Effector memory CD4-positive, alpha-beta T cell (primary cell): Measurements from ENCODE around the gene ARHGEF11.

Source experiments
- DNase-seq, 3 donors: peaks; one replicate each; pipeline ENCODE4 v3.0.0-alpha.2; 2020
- H3K27ac ChIP-seq: 2 replicates; pipeline ENCODE4 v1.7.0; 2013; ENCODE audit warnings: mild to moderate bottlenecking, low read length, moderate library complexity; ENCODE audit not compliant: insufficient read depth, poor library complexity, severe bottlenecking
- H3K27me3 ChIP-seq: replicated peaks from 2 replicates; pipeline ENCODE4 v1.7.0; 2013; ENCODE audit warnings: mild to moderate bottlenecking, low read length; ENCODE audit not compliant: insufficient read depth, control insufficient read depth, poor library complexity, severe bottlenecking
- H3K36me3 ChIP-seq: 2 replicates; pipeline ENCODE4 v1.7.0; 2013; ENCODE audit warnings: mild to moderate bottlenecking, low read length, moderate library complexity; ENCODE audit not compliant: control insufficient read depth, insufficient read depth
- H3K4me1 ChIP-seq: 2 replicates; pipeline ENCODE4 v1.7.0; 2013; ENCODE audit warnings: low read length, mild to moderate bottlenecking; ENCODE audit not compliant: control insufficient read depth, insufficient read depth, poor library complexity, severe bottlenecking
- H3K4me3 ChIP-seq: 2 replicates; pipeline ENCODE4 v1.7.0; 2013; ENCODE audit warnings: low read length, low read depth, mild to moderate bottlenecking; ENCODE audit not compliant: insufficient read depth, poor library complexity, severe bottlenecking
- H3K9me3 ChIP-seq: 2 replicates; pipeline ENCODE4 v1.7.0; 2013; ENCODE audit warnings: mild to moderate bottlenecking, low read length, moderate library complexity; ENCODE audit not compliant: control insufficient read depth

Gene ARHGEF11

GRCh38 chr1:156909671-156910070 is 135.9 kb downstream of the ARHGEF11 start:
- DNase-seq: no peak
- H3K4me1 ChIP-seq: no peaks in the 10 kb centered on the region
- H3K4me3 ChIP-seq: no peak overlapping the region
- no peaks in the 10 kb centered on the region for H3K36me3 ChIP-seq
- H3K27ac ChIP-seq: no peak overlapping the region
- peaks cover 7% of the 10 kb centered on the region for H3K27me3 ChIP-seq
- H3K9me3 ChIP-seq: no peaks in the 10 kb centered on the region

GRCh38 chr1:156908955-156909354 is 136.6 kb downstream of the ARHGEF11 start:
- peaks cover 4% of the 10 kb centered on the region for H3K27me3 ChIP-seq
- H3K36me3 ChIP-seq: no peaks in the 10 kb centered on the region
- H3K9me3 ChIP-seq: no peaks in the 10 kb centered on the region
- no peak overlapping the region for H3K4me3 ChIP-seq
- H3K27ac ChIP-seq: no peak overlapping the region
- H3K4me1 ChIP-seq: no peaks in the 10 kb centered on the region
- no peak for DNase-seq

GRCh38 chr1:156908541-156908940 is 137.0 kb downstream of the ARHGEF11 start:
- H3K36me3 ChIP-seq: no peaks in the 10 kb centered on the region

GRCh38 chr1:156906206-156906906 is 139.2 kb downstream of the ARHGEF11 start:
- Histone ChIP-seq H3K27me3 (no peaks in the 10 kb centered on the region), H3K27ac (no peak overlapping the region), H3K9me3 (no peaks in the 10 kb centered on the region), H3K4me1 (no peaks in the 10 kb centered on the region), H3K4me3 (no peak overlapping the region), H3K36me3 (no peaks in the 10 kb centered on the region)
- no peak for DNase-seq

More at GRCh38 chr1:156908541-156908940, 137.0 kb downstream of the ARHGEF11 start:
- Histone ChIP-seq H3K4me3 (no peak overlapping the region), H3K27ac (no peak overlapping the region), H3K9me3 (no peaks in the 10 kb centered on the region), H3K27me3 (peaks cover under 1% of the 10 kb centered on the region), H3K4me1 (no peaks in the 10 kb centered on the region)
- no peak for DNase-seq

- H3K27ac ChIP-seq: no peak overlapping the region
- no peaks in the 10 kb centered on the region for H3K27me3 ChIP-seq
- no peaks in the 10 kb centered on the region for H3K9me3 ChIP-seq
- H3K4me3 ChIP-seq: no peak overlapping the region
- H3K36me3 ChIP-seq: no peaks in the 10 kb centered on the region
- H3K4me1 ChIP-seq: no peaks in the 10 kb centered on the region
- no peak for DNase-seq
Measured at GRCh38 chr1:156905651-156906050, 139.9 kb downstream of the ARHGEF11 start.

- Histone ChIP-seq H3K4me3 (no peak overlapping the region), H3K36me3 (no peaks in the 10 kb centered on the region), H3K27me3 (no peaks in the 10 kb centered on the region), H3K9me3 (no peaks in the 10 kb centered on the region), H3K4me1 (no peaks in the 10 kb centered on the region), H3K27ac (no peak overlapping the region)
- no peak for DNase-seq
Measured at GRCh38 chr1:156905176-156905575, 140.4 kb downstream of the ARHGEF11 start.

GRCh38 chr1:156904187-156904959 is 141.2 kb downstream of the ARHGEF11 start:
- H3K4me3 ChIP-seq: no peak overlapping the region
- no peak for DNase-seq
- H3K4me1 ChIP-seq: no peaks in the 10 kb centered on the region
- H3K9me3 ChIP-seq: no peaks in the 10 kb centered on the region
- no peak overlapping the region for H3K27ac ChIP-seq
- no peaks in the 10 kb centered on the region for H3K27me3 ChIP-seq
- H3K36me3 ChIP-seq: no peaks in the 10 kb centered on the region

GRCh38 chr1:156903328-156904091 is 142.0 kb downstream of the ARHGEF11 start:
- Histone ChIP-seq H3K27ac (no peak overlapping the region), H3K9me3 (no peaks in the 10 kb centered on the region), H3K4me3 (no peak overlapping the region), H3K36me3 (no peaks in the 10 kb centered on the region), H3K27me3 (no peaks in the 10 kb centered on the region), H3K4me1 (no peaks in the 10 kb centered on the region)
- DNase-seq: no peak

- Histone ChIP-seq H3K27me3 (peaks cover 4% of the 10 kb centered on the region), H3K36me3 (no peaks in the 10 kb centered on the region), H3K4me3 (no peak overlapping the region), H3K27ac (no peak overlapping the region), H3K9me3 (no peaks in the 10 kb centered on the region), H3K4me1 (no peaks in the 10 kb centered on the region)
- no peak for DNase-seq
Measured at GRCh38 chr1:156901966-156902915, 143.3 kb downstream of the ARHGEF11 start.
